Activated CD8-positive, alpha-beta memory T cell treated with anti-CD3 and anti-CD28 coated beads for 4 hours (primary cell): ENCODE data around the gene SCAI.
"Not testable (repeated sequence)": the region's sequence is repeated elsewhere in the genome, so short reads cannot be mapped to it uniquely, and the experiment has no call there.

Experiments used
- DNase-seq, 2 donors: peaks; one replicate each; pipeline ENCODE4 v3.0.0-alpha.2; 2020; ENCODE audit warnings: low read depth in 2 of 2

Gene SCAI

DNA sequence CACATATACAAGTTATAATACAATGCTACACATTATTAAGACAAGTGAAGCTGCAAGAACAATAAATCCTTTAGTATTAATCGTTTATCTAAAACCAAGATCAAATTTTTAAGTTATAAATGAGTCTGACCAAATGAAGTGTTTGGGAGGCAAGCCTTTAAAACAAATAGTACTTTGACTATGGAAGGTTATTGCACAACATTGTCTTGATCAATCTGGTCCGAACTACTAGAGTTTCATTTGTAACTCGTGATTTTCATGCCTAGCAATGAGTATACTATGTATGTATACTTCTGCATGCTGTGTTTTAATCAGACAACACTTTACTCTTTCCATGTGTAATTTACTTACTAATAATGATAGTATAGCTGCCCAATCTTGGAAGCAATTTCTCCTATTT lies 115.3 kb downstream of the SCAI start:
- DNase-seq = no peak

DNA sequence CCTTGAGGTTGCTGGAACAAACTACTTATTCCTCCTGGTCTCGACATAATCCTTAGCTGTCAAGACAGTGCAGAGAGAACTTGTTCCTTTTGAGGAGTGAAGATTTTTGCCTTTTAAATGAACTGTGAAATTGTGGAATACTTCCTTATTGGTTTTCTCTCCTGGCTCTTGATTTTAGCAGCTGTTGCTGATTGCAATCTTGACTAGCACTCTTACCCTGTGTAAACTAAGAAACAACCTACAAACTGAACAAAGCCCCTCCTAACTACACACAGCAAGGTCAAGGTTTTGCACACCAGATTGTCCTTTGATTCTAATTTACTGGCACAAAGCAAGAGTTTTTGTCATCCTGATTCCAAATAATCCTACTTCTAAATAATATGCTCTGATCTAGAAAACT lies 118.4 kb downstream of the SCAI start:
- DNase-seq = no peak

DNA sequence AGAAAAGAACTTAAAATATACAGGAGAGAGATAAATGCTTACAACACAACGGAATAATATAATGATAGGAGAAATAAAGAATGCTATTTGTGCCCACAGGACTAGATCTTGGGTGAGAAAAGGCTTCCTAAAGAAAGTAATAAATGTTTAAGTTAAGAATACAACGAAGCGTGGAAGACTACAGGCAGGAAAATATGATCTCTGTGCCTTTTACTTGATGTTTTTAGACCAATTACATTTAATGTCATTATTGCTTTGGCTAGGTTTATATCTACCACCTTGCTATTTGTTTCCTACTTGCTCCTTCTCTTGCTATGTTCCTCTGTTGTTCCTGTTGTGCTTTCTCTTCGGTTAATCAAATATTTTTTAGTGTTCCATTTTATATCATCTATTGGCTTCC lies 122.3 kb downstream of the SCAI start:
- DNase-seq = no peak

DNA sequence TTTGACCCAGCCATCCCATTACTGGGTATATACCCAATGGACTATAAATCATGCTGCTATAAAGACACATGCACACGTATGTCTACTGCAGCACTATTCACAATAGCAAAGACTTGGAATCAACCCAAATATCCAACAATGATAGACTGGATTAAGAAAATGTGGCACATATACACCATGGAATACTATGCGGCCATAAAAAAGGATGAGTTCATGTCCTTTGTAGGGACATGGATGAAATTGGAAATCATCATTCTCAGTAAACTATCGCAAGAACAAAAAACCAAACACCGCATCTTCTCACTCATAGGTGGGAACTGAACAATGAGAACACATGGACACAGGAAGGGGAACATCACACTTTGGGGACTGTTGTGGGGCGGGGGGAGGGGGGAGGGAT lies 127.7 kb downstream of the SCAI start:
- not testable (repeated sequence) for DNase-seq

DNA sequence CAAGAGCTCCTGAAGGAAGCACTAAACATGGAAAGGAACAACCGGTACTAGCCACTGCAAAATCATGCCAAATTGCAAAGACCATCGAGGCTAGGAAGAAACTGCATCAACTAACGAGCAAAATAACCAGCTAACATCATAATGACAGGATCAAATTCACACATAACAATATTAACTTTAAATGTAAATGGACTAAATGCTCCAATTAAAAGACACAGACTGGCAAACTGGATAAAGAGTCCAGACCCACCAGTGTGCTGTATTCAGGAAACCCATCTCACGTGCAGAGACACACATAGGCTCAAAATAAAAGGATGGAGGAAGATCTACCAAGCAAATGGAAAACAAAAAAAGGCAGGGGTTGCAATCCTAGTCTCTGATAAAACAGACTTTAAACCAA lies 131.3 kb downstream of the SCAI start:
- DNase-seq = not testable (repeated sequence)

DNA sequence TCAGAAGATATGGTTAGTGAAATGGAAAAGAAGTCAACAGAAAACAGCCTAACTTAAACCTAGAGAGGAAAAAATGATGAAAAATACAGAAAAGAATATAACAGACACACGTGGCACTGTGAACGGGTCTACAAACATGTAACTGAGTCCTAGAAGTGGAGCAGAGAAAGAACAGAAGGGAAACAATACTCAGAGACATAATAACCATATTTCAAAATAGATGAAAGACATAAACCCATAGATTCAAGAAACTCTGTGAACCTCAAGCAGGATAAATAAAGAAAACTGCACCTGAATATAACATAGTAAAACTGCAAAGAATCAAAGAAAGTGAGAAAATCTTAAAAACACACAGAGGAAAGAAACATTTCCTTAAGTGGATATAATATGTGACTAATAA lies 134.7 kb downstream of the SCAI start:
- DNase-seq = no peak

DNA sequence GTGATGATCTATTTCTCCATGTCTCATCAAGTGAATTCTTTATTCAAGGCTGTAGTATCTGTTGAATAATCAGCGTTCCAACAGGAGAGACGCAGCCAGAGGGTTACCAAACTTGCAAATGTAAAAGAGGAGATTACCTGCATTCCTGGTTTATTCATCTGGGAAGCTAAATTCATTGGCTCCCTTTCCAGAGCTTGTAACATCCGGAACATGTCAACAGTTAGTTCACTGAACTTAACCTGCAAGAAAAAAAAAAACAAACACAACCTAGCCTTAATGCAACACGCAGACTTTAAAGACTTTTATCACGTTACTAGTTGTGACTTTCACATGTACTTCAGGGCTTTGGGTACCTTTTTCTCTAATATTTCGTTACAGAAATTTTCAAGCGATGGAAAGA lies 140.0 kb downstream of the SCAI start:
- no peak for DNase-seq

DNA sequence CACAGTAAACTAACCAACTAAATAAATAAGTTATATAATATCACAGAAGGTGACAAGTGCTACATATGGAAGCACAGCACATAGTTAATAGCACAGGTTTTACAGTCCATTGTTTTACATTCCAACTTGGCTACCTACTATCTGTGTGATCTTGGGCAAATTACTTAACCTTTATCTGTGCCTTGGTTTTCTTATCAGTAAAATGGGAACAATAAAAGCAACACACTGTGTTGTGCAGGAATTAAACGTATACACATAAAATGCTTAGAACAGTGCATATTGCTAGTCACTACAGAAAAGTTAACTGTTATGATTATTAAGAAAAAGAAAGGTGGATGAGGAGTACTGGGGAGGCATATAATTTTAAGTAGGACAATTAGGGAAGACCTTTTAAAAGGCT lies 159.6 kb downstream of the SCAI start:
- no peak for DNase-seq

DNA sequence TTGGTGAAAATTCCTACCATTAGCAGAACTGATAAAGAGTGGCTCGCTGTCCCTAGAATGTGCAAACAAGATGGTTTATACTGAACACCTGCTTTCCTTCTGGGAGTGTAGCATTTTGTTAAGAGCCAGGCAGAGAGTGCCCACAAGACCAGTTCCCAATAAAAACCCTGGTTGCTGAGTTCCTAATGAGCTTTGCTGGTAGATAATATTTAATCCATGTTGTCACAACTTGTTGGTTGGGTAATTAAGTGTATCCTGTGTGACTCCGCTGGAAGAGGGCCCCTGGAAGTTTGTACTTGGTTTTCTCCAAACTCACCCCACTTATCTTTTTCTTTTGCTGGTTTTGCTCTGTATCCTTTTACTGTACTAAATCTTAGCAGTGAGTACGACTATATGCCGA lies 162.9 kb downstream of the SCAI start:
- no peak for DNase-seq

DNA sequence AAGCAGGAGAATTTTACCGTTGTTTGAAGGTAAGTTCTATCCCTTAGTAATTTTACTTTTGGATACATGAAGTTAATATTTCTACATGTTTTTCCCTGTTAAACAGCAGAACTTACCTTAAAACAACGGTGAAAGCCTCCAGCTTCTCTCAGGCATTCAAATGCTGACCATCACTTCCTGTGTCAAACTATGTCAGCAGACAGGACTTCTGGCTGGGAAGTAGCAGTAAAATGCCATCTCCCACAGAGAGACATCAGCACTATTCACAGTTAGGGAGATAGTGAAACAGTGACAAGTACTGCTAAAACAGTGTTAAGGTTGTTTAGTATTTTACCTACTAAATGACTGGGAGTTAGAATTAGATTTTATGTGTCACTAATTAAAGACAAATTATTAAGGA lies 168.2 kb downstream of the SCAI start:
- no peak for DNase-seq

DNA sequence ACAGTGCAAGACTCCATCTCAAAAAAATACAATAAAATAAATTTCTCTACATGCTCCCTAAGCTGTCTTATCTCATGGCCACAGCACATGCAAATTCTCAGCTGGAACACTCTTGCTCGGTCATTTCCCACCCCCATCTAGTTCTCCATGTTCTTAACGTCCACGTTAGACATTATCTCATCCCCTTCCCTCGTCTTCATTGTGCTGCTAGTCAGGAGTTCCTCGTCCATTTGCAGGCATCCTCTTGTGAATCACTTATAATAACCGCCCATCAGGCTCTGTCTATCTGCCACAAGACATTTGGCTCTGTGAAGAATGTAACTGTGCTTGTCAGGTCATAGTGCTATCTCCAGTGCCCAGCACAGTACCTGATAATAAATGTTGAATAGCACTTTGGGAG lies 169.5 kb downstream of the SCAI start:
- DNase-seq = no peak

DNA sequence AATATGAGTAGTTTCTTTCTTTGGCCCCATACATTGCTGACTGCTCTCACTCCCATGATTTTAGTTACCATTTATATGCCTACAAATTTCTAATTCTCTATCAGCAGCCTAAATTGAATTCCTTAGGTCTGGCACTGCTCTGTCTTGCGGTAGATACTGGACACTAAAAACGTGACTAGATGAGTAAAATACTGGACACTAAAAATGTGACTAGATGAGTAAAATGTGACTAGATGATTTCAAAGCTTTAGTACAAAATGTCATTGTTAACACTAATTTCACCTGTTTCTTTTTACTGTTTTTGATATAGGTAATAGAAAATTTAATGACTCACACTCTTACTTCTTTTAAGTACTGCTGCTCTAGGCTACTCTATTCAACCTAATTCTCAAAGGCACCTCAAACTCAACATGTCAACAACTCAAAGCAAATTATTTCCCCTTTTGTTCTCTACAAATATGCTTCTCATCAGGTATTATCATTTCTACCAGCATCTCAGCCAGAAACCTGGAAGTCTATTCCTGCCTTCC lies 171.0 kb downstream of the SCAI start:
- no peak for DNase-seq

DNA sequence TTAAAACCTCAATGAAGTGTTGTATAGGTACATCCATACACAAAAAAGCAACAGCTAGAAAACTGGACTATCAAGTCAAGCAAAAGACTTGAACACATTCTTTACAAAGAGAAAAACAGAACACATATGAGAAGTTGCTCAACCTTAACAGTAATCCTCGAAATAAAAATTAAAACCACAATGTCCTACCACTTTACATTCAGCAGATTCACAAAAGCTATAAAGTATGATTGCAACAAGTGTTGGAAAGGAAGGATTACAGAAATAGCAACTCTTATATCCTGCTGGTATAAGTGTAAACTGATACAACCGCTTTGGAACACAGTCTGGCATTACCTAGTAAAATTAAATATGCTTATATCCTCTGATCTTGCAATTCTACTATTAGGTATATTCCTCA lies 173.9 kb downstream of the SCAI start:
- DNase-seq = no peak

DNA sequence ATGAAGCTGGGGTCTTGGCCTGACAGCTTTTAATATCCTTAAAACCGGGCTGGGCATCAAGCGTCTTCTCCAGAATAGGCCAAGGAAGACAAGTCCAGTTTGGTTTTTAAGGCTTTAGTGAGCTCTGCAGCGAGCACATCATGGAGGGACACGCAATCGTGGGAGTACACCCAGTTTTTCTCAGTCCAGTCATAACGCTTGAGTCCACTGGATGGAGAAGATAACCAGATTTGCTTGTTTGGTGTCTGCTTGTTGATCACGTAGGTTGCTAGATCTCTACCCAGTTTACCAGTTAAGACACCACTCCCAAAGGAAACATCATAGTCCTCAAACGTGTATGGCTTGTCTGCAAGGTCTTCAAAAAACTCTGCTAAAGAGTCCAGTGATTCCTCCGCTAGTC lies 175.1 kb downstream of the SCAI start:
- DNase-seq = no peak

DNA sequence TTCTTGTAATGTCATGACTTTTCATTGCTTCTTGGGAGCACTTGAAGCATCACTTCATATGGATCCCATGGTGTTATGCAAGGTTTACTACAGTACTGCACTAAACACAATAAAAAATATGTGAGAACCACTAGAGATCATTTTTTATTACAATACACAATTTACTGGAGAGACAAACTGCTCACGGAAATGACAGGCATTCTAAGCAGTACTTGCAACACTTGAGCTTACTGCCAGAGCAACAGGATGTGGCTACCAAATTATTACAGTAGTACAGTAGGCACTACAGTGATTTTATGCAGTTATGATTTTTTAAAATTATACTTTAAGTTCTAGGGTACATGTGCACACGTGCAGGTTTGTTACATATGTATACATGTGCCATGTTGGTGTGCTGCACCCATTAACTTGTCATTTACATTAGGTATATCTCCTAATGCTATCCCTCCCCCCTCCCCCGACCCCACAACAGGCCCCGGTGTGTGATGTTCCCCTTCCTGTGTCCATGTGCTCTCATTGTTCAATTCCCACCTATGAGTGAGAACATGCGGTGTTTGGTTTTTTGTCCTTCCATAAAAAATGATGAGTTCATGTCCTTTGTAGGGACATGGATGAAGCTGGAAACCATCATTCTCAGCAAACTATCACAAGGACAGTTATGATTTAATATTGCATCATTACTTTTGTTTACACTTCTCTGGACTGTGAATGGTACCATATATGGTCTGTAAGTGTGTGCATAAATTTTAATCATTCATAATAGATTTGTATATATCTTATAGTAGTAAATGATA lies 177.4 kb downstream of the SCAI start:
- DNase-seq = not testable (repeated sequence)

DNA sequence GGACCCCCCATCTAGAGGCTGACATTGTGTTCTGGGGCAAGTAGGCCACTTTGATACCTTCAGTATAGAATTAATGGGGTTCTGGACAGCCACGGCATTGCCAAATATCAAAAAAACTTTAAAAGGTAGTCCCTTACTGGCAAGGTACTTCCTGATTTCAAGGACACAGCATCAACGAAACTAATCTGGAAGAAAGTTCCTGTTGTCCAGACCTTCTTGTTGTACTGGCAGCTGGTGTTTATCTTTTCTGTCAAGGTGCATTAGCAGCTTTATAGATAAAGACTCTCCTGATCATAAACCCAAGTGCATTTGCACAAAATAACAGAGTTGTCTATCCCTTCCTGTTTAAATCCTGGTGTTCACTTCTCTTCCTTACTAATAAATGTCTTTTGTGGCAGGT lies 178.7 kb downstream of the SCAI start:
- DNase-seq = no peak

DNA sequence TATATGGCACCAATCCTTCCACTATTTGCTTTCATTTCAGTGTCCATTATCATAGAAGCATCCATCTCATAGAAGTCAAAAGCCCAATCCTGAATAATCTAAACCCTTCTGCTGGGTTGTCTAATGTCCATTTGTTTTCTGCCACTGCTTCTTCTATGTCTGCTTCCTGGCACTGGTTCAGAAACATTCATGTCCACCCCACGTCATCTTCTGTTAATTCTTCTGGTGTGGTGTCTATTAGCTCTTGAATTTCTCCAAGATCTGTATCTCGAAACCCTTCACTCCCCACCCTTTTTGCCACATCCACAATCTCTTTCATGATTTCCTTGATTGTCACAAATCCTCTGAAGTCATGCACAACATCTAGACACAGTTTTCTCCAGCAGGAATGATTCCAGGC lies 179.3 kb downstream of the SCAI start:
- no peak for DNase-seq

DNA sequence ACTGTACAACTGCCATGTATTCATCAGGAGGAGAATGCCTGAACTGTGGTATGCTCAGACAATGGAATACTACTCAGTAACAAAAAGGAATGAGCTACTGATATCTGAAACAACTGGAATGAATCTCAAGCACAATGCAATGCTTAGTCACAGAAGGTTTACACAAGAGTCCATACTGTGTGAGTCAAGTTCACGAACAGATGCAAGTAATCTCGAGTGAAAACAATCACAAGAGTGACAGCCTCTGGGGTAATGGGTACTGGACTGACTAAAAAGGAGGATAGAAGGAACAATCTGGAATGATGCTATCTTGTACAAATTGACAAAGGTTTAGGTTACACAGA lies 182.9 kb downstream of the SCAI start:
- no peak for DNase-seq

DNA sequence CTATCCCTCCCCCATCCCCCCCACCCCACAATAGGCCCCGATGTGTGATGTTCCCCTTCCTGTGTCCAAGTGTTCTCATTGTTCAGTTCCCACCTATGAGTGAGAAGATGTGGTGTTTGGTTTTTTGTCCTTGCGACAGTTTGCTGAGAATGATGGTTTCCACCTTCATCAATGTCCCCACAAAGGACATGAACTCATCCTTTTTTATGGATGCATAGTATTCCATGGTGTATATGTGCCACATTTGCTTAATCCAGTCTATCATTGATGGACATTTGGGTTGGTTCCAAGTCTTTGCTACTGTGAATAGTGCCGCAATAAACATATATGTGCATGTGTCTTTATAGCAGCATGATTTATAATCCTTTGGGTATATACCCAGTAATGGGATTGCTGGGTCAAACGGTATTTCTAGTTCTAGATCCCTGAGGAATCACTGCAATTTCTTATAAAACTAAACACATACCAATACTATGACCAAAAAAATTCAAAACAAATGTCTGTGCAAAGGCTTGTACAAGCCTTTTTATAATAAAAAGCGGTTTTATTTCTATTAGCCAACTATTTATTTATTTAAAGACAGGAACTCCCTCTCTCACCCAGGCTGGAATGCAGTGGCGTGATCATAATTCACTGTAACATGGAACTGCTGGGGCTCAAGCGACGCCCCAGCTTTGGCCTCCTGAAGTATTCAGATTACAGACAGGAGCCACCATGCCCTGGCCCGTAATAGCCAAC lies 183.5 kb downstream of the SCAI start:
- DNase-seq = not testable (repeated sequence)

DNA sequence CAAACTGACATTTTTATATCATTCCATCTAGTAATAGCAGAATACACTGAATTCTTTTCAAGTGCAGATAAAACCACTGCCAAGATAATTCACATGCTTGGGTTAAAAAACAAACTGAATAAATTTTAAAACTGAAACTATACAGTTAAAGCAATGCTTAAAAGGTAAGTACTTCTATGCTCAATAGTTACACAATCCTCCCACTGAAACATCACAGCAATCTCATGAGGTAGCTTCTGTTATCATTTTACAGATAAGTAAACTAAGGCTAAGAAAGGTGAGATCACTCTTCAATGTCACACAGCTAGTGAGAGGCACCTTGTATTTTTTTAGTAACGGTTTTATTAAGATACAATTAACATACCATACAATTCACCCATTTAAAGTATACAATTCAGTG lies 189.1 kb downstream of the SCAI start:
- no peak for DNase-seq

DNA sequence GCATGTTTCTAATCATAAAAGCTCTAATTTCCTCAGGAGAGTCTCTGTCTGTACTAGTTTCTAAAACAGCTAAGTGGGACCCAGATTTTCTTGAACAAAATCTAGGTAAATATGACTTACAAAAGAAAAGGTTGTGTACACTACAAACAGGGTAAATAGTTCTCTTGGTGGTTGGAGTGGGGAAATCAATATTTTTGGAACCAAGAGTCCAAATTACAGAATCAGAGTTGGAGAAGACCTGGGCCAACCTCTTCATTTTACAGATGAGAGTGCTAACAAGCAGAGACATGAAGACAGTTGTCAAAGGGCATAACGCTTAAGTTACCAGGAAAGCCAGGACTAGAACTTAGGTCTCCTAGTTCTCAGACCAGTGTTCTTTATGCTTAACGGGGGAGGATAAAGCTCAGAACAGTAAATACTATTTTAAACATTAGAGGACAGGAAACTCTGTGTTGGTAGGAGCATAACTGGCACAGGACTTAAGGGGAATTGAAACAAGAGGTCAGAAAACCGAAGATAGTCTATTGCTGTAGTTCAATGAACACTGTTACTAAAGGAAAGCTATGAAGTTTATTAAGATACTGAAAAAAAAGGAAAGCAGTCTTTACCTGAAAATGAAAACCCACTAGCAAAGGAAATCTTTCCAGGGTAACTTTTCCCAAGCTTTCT lies 193.1 kb downstream of the SCAI start:
- no peak for DNase-seq

DNA sequence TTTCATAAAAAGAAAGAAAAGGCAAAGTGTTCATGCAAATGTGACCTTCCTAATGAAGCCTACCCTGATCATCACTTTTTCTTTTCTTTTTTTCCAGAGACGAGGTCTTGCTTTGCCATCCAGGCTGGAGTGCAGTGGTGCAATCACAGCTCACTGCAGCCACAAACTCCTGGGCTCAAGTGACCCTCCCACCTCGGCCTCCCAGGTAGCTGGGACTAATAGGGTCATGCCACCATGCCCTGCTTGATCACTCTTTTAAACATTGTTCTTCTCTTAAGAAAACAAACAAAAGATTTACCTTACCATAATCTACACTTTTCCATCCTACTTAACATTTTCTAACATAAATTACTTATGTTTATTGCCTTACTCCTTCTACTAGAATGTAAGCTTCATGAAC lies 193.9 kb downstream of the SCAI start:
- no peak for DNase-seq
